CD4-positive, alpha-beta T cell treated with Interleukin-4 for 1 hour (primary cell): ENCODE data around the gene GUCY2D.
A peak's percentile ranks its signal among the peaks of the same experiment; 100 is the strongest.

Experiments
- DNase-seq, 2 donors: peaks; one replicate each; pipeline ENCODE4 v3.0.0-alpha.2; 2020 to 2022

The GUCY2D gene

GRCh38 chr17:8068736-8069586 is 66.5 kb downstream of the GUCY2D start:
- peak in 1 of 2 donors; percentile 63 for DNase-seq

- DNase-seq = no peak
Observed at GRCh38 chr17:8069587-8069860, 67.1 kb downstream of the GUCY2D start.
